GM12878 (cell line): Measurements from ENCODE around the gene GTPBP1. TPM values are rescaled to one million over a fixed set of nuclear protein-coding genes. Genes with fewer than 3 reads are reported as not detected.

ENCODE experiments used
- BCL11A ChIP-seq: IDR thresholded peaks from 2 replicates; pipeline ENCODE4 v1.6.1; 2011; ENCODE audit warnings: low read depth, low read length
- ELK1 ChIP-seq: IDR thresholded peaks from 2 replicates; pipeline ENCODE4 v1.6.1; 2012; ENCODE audit warnings: low read depth, low read length, improper control_type of control experiment
- ETV6 ChIP-seq, 2 experiments: fragments of 450-650 bp in 1 of 2; IDR thresholded peaks in 1 of 2; conservative IDR thresholded peaks in 1 of 2; 2 replicates each; pipeline ENCODE4 v1.6.1; 2014; ENCODE audit warnings: antibody characterized with exemption in 1 of 2, borderline replicate concordance in 1 of 2, low read depth in 1 of 2, mild to moderate bottlenecking in 1 of 2, moderate library complexity in 1 of 2
- MEF2B ChIP-seq: fragments of 450-650 bp; IDR thresholded peaks from 2 replicates; pipeline ENCODE4 v1.6.1; 2018; ENCODE audit warnings: mild to moderate bottlenecking, moderate library complexity; ENCODE audit not compliant: partially characterized antibody, poor library complexity, severe bottlenecking
- MTA3 ChIP-seq: IDR thresholded peaks from 2 replicates; pipeline ENCODE4 v1.6.1; 2012; ENCODE audit warnings: low read length, inconsistent platforms, borderline replicate concordance
- NBN ChIP-seq: fragments of 450-650 bp; IDR thresholded peaks from 2 replicates; pipeline ENCODE4 v1.6.1; 2016
- NFYA ChIP-seq: IDR thresholded peaks from 2 replicates; pipeline ENCODE4 v1.6.1; 2011; ENCODE audit warnings: low read depth, mild to moderate bottlenecking, low read length, improper control_type of control experiment, borderline replicate concordance
- POU2F2 ChIP-seq: IDR thresholded peaks from 3 replicates; pipeline ENCODE4 v1.6.1; 2011; ENCODE audit warnings: low read depth, mild to moderate bottlenecking, low read length, borderline replicate concordance
- SMAD1 ChIP-seq: fragments of 450-650 bp; IDR thresholded peaks from 2 replicates; pipeline ENCODE4 v1.6.1; 2018; ENCODE audit warnings: mild to moderate bottlenecking, low read depth; ENCODE audit not compliant: partially characterized antibody
- SPI1 ChIP-seq: IDR thresholded peaks from 2 replicates; pipeline ENCODE4 v1.6.1; 2011; ENCODE audit warnings: low read depth, mild to moderate bottlenecking, low read length, moderate library complexity, borderline replicate concordance; ENCODE audit not compliant: insufficient read depth
- USF2 ChIP-seq: IDR thresholded peaks from 2 replicates; pipeline ENCODE4 v1.6.1; 2011; ENCODE audit warnings: low read depth, low read length, improper control_type of control experiment, borderline replicate concordance
- ZNF687 ChIP-seq: fragments of 450-650 bp; IDR thresholded peaks from 2 replicates; pipeline ENCODE4 v1.6.1; 2017; ENCODE audit warnings: mild to moderate bottlenecking, moderate library complexity
- polyA plus RNA-seq, 11 experiments: library from polyadenylated mRNA; depleted of rRNA in 4 of 11; unstranded in 6 of 11; stranded (reverse) in 5 of 11; fragments of >200 nt; fragmentation: Nextera tagmentation in 4 of 11; fragmentation: Illumina TruSeq in 1 of 11; extraction: Ambion mirVana in 4 of 11; extraction: Trizol in 1 of 11; gene quantifications; 1 replicate in 1 of 11; 2 replicates in 10 of 11; pipeline versions ENCODE4 v1.2.1 to v1.2.3, GENCODE V29; 2011 to 2016; ENCODE audit warnings: inconsistent platforms in 2 of 11, missing spikeins in 2 of 11, low read depth in 1 of 11
- total RNA-seq, 4 experiments: library from RNA; depleted of rRNA in 3 of 4; stranded (reverse); fragments of >200 nt in 3 of 4; fragmentation: Illumina TruSeq in 1 of 4; extraction: Trizol in 1 of 4; gene quantifications; 2 replicates each; pipeline versions ENCODE4 v1.2.1 to v1.2.3, GENCODE V29; 2013 to 2021
- TF ChIP-seq, protein P1 (sequence below): IDR thresholded peaks from 2 replicates; pipeline ENCODE4 v1.6.1; 2012; ENCODE audit warnings: mild to moderate bottlenecking, low read depth, low read length
- TF ChIP-seq, protein P2 (sequence below): fragments of 450-650 bp; IDR thresholded peaks from 2 replicates; pipeline ENCODE4 v1.6.1; 2017; ENCODE audit warnings: borderline replicate concordance
- TF ChIP-seq, protein P3 (sequence below): IDR thresholded peaks from 2 replicates; pipeline ENCODE4 v1.6.1; 2012; ENCODE audit warnings: low read depth, low read length, improper control_type of control experiment

Gene GTPBP1
- total and polyA plus RNA-seq, 10 of the 15 experiments (the other 5 are each of a cell fraction or from before 2014, with no cell fraction given) = 0.89 to 63.1 (median 34.2) TPM

DNA sequence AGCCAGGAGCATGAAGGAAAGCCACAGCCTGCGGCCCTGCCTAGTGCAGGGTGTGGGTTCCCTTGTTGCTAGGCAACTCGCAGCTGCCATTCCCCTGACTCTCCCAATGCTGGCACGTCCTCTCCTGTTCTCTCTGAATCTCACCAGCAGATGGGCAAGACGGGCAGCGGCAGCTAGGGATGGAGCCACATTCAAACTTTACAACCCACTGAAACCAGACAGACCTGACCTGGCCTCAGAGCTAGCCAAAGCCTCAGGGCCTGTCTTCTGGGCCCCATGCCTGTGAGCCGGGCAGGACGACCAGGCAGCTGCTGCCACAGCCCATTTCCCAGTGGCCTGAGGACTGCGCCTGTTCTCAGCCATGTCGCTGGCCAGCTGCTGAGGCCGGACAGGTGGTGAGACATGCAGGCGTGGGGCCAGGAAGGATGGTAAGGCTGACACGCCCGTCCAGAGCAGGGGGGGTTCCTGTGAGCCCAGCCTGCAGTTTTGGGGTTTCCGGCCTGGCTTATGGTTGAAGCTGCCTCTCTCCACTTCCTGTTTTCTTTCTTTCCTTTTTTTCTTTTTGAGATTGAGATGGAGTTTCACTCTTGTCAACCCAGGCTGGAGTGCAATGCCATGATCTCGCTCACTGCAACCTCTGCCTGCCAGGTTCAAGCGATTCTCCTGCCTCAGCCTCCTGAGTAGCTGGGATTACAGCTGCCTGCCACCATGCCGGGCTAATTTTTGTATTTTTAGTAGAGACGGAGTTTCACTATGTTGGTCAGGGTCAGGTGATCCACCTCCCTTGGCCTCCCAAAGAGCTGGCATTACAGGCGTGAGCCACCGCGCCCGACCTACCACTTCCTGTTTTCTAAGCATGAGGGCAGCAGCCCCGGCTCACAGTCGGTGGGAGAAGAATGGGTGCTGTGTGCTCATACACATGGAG is 45.9 kb downstream of the GTPBP1 start (continued):
- peak; percentile 71 for TF ChIP-seq ZNF687
- peak in 1 of 2 experiments; percentile 74; a peak in 2 of 4 replicates for TF ChIP-seq ETV6 (conservative IDR thresholded peaks at IDR 0.05 in 1 of 2, IDR thresholded peaks at IDR 0.05 in 1 of 2; ENCODE audit: borderline replicate concordance in 1 of 2, low read depth in 1 of 2)
- no peak for TF ChIP-seq NFYA
- TF ChIP-seq MEF2B = no peak
- TF ChIP-seq, protein P1, sequence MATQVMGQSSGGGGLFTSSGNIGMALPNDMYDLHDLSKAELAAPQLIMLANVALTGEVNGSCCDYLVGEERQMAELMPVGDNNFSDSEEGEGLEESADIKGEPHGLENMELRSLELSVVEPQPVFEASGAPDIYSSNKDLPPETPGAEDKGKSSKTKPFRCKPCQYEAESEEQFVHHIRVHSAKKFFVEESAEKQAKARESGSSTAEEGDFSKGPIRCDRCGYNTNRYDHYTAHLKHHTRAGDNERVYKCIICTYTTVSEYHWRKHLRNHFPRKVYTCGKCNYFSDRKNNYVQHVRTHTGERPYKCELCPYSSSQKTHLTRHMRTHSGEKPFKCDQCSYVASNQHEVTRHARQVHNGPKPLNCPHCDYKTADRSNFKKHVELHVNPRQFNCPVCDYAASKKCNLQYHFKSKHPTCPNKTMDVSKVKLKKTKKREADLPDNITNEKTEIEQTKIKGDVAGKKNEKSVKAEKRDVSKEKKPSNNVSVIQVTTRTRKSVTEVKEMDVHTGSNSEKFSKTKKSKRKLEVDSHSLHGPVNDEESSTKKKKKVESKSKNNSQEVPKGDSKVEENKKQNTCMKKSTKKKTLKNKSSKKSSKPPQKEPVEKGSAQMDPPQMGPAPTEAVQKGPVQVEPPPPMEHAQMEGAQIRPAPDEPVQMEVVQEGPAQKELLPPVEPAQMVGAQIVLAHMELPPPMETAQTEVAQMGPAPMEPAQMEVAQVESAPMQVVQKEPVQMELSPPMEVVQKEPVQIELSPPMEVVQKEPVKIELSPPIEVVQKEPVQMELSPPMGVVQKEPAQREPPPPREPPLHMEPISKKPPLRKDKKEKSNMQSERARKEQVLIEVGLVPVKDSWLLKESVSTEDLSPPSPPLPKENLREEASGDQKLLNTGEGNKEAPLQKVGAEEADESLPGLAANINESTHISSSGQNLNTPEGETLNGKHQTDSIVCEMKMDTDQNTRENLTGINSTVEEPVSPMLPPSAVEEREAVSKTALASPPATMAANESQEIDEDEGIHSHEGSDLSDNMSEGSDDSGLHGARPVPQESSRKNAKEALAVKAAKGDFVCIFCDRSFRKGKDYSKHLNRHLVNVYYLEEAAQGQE = peak; percentile 67; the same call in 1 of the 2 replicates
- TF ChIP-seq BCL11A = no peak
- TF ChIP-seq SMAD1 = no peak
- TF ChIP-seq NBN = peak; percentile 82
- TF ChIP-seq, protein P2, sequence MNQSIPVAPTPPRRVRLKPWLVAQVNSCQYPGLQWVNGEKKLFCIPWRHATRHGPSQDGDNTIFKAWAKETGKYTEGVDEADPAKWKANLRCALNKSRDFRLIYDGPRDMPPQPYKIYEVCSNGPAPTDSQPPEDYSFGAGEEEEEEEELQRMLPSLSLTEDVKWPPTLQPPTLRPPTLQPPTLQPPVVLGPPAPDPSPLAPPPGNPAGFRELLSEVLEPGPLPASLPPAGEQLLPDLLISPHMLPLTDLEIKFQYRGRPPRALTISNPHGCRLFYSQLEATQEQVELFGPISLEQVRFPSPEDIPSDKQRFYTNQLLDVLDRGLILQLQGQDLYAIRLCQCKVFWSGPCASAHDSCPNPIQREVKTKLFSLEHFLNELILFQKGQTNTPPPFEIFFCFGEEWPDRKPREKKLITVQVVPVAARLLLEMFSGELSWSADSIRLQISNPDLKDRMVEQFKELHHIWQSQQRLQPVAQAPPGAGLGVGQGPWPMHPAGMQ = no peak
- TF ChIP-seq, protein P3, sequence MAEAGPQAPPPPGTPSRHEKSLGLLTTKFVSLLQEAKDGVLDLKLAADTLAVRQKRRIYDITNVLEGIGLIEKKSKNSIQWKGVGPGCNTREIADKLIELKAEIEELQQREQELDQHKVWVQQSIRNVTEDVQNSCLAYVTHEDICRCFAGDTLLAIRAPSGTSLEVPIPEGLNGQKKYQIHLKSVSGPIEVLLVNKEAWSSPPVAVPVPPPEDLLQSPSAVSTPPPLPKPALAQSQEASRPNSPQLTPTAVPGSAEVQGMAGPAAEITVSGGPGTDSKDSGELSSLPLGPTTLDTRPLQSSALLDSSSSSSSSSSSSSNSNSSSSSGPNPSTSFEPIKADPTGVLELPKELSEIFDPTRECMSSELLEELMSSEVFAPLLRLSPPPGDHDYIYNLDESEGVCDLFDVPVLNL = no peak
- no peak for TF ChIP-seq MTA3
- no peak for TF ChIP-seq POU2F2
- peak; percentile 93 for TF ChIP-seq SPI1
- TF ChIP-seq ELK1 = peak; percentile 69; the same call in 1 of the 2 replicates
- TF ChIP-seq USF2 = no peak
